Endothelial cell of hepatic sinusoid (primary cell): ENCODE data around the gene CHURC1.

Source experiments
- in situ Hi-C: cut with HindIII; loops from 2 replicates; pipeline ENCODE4 v1.10.0; 2017; ENCODE audit warnings: low sequenced_read_pairs

Gene CHURC1

GRCh38 chr14:64954491-64955240, 40.4 kb downstream of the CHURC1 start:
- in situ Hi-C loops: loop anchor here (10.0 kb wide), 1 partner anchor 90 kb away; no protein-coding TSS in a partner anchor

DNA sequence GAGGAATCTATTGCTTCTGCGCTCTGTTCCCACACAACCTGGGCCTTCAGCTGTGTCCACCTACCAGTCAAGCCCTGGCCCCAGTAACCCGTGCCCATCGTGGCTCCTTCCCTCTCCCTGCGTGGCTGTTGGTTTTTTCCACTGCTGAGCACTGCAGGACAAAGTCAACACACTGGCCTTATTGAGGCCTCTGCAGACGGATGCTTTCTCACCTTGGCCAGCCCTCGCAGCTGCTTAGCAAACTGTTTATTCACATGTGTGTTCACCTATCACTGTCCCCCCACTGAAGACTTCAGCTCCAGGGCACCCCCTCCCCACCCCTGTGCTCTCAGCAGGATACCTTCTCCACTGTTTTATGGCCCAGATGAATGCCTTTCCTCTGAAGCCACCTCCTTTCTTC, 41.0 kb downstream of the CHURC1 start:
- in situ Hi-C loops: loop anchor here (10.0 kb wide), 1 partner anchor 90 kb away; no protein-coding TSS in a partner anchor

DNA sequence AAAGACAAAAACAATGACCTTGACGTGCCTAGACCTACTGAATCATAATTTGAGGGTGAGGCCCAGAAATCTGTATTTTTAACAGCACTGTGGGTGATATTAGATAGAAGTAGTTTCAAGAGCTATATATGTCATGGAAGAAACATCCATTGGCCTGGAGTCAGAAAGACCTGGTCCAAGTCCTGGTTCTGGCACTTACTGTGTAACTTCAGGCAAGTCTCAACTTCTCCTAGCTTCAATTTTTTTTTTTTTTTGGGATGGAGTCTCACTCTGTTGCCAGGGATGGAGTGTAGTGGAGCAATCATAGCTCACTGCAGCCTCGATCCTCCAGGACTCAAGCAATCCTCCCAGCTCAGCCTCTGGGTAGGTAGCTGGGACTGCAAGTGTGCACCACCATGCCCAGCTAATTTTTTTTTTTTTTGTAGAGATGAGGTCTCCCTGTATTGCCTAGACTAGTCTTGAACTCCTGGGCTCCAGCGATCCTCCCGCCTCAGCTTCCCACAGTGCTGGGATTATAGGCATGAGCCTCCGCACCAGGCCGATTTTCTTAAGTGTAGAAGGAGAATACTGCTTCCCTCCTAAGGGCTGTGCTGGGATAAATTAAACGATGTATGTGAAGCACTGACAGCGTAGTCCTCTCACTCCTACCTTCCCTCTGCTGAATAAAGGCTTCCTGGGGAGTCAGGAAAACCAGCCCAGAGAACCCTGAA, 42.6 kb downstream of the CHURC1 start:
- in situ Hi-C loops: loop anchor here (10.0 kb wide), 1 partner anchor 88 kb away; no protein-coding TSS in a partner anchor

DNA sequence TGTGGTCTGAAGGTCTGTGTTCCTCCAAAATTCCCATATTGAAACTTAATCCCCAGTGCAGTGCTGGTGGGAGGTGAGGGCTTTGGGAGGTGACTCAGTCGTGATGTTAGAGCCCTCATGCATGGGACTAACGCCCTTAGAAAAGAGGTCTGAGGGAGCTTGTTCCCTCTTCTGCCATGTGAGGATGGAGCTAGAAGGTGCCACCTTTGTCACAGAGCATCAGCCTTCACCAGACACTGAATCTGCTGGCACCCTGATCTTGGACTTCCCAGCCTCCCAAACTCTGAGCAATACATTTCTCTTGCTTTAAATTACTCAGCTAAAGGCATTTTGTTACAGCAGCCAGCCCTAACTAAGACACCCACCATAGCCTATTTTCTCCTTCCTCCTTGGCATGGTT, 43.9 kb downstream of the CHURC1 start:
- in situ Hi-C loops: loop anchor here (10.0 kb wide), 1 partner anchor 87 kb away; no protein-coding TSS in a partner anchor

- in situ Hi-C loops: loop anchor here (10.0 kb wide), 1 partner anchor 86 kb away; no protein-coding TSS in a partner anchor
These were observed 44.5 kb downstream of the CHURC1 start for GRCh38 chr14:64958743-64959142.

DNA sequence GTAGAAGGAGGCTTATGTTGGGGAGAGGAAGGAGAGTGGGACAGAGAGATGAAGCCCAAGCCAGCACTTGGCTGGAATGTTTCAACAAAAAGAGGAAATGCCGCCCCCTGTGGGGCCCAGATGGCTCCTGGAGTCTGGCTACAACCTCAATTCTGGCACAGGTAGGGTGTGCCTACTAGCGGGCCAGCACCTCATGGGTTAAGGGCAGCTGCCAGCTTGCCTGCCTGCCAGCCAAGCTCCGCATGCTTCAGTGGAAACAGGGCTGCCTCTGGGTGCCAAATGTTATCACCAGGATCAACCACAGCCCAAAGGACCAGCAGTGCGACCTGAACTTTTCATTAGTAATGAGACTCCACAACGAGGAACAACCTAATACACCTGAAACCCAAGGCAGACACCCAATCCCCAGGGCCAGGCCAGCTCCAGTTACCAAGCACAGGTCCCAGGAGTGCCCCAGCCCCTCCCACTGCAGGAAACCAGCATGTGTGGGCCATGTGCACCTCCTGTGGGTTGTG, 46.6 kb downstream of the CHURC1 start:
- in situ Hi-C loops: no loop called here

GRCh38 chr14:64963611-64964010, 49.4 kb downstream of the CHURC1 start:
- in situ Hi-C loops: no loop called here

- in situ Hi-C loops: no loop called here
These were observed 51.2 kb downstream of the CHURC1 start for GRCh38 chr14:64965356-64966000.

GRCh38 chr14:64966976-64967375, 52.7 kb downstream of the CHURC1 start:
- in situ Hi-C loops: no loop called here

- in situ Hi-C loops: no loop called here
These were observed 53.9 kb downstream of the CHURC1 start for GRCh38 chr14:64968167-64968566.

GRCh38 chr14:64968651-64969050, 54.4 kb downstream of the CHURC1 start:
- in situ Hi-C loops: no loop called here

GRCh38 chr14:64970041-64970440, 55.8 kb downstream of the CHURC1 start:
- in situ Hi-C loops: no loop called here

- in situ Hi-C loops: no loop called here
These were observed 56.7 kb downstream of the CHURC1 start for GRCh38 chr14:64970776-64971477.

DNA sequence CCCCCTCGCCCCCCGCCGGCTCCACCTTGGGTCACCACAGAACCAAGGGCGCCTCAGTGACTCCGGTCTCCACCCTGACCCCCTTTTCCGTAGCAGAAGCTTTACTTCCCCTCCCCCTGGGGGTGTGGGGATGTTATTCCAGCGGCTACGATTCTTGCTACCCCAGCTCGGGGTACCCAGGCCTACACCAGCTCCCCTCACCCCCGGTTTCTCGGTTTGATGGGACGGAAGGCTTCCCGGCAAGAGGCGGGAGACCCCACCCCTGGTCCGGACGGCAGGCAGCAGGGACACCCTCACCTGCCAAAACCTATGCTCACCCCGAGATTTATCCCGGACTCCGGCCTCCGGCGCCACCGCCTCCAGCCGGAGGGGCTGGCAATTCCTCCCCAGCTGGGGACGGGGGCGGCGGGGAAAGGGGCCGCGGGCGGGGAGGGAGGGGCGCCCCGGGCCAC, 57.3 kb downstream of the CHURC1 start:
- in situ Hi-C loops: no loop called here

DNA sequence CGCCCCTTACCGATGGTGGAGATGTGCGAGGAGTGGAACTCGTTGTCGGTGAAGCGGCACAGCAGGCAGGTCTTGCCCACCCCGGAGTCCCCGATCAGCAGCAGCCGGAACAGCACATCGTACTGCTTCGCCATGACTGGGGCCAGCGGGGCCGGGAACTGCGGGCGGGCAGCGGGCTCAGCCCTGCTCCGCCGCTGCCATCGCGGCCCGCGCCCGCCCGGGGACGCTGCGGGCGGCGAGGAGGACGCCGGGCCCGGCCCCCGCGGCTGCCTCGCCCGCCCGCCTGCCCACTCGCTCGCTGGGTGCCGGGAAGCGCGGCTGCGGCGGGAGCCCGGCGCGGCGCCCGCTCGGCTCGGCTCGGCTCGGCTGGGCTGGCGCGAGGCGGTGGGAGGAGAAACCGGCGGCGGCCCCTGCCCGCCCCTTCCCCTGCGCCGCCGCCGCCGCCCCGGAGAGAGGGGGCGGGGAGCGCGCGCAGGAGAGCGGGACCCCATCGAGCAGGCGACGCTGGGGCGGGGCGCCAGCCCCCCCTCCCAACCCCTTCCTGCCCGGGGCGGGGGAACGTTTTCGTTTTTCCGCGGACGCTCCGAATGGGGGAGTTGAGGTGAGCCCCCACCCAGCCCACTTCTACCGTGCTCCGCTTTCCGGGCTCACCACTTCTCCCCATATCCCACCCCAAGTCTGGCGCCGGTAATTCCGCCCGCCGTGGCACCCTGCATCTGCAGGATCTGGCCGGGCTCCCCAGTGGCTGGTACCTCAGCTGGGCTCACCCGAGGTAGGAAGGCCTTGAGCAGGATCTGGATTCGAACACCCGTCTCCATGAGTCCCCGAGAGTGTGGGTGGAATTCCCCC, 57.9 kb downstream of the CHURC1 start, which contains the start of gene RAB15:
Gene RAB15, minus strand, starts transcription at position 394 of the 849 bp plus-strand sequence. Its CDS starts 260 bp downstream, at position 134.
- in situ Hi-C loops: no loop called here

DNA sequence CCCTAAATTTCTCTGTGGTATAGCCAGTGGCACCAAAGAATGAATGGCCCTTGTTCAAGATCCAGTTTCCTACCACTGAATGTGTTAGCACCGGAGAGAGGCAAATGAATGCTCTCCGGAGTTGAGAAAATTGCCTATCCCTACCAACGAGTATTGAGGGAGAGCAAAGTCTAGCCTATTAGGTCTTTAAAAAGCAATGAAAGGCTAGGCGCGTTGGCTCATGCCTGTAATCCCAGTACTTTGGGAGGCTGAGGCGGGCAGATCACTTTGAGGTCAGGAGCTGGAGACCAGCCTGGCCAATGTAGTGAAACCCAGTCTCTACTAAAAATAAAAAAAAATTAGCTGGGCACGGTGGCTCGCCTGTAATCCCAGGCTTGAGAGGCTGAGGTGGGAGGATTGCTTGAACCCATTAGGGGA, 58.8 kb downstream of the CHURC1 start:
- in situ Hi-C loops: no loop called here

GRCh38 chr14:64973826-64974225, 59.6 kb downstream of the CHURC1 start:
- in situ Hi-C loops: no loop called here

DNA sequence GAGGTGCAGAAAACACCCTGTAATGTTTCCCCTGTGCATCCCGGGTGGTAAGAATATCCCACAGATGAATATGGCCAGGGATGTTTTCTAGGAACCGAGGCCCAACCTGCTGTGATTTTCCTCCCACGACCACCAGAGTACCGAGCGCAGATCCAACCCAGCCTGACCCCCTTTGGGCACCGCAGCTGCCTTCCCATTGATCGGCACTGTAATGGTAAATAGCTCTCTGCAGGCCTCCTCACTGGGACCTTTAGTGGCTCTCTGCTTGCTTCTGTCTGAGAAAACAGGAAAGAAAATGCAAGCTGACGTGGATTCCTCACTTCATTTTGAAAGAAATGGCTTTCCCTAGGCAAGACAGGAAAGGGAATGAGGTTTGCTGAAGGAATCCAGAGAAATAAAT, 60.3 kb downstream of the CHURC1 start:
- in situ Hi-C loops: no loop called here

DNA sequence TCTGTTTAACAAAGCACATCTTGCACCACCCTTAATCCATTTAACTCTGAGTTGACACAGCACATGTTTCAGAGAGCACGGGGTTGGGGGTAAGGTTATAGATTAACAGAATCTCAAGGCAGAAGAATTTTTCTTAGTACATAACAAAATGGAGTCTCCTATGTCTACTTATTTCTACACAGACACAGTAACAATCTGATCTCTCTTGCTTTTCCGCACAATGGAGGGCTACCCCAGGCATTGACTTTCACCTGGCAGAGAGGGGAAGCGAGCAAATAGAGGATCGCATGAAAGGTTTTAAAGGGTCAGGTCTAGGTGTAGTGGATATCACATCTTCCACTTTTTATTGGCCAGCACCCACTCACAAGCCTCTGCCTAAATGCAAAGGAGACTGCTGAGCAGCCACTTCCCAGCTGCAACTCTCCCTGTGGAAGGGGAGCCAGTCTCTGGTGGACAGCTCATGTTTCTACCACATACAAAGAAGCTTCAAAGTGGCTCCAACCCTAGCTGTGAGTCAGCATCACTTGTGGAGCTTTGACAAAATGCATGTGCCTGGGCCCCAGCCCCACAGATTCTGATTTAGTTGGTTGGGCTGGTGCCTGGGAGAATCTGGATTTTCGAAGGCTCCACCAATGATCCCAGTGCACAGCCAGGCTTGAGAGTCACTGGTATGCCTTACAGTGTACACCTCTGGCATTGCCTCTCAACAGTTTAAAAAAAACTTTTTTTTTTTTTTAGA, 65.2 kb downstream of the CHURC1 start:
- in situ Hi-C loops: no loop called here
